ENCODE results near the gene UBE3A.

- TF ChIP-seq CTCF (IDR thresholded peaks at IDR 0.05; ENCODE audit: poor library complexity) (no peak), EZH2 (IDR thresholded peaks at IDR 0.05; ENCODE audit: borderline replicate concordance) (no peak), EZH2phosphoT487 (IDR thresholded peaks at IDR 0.05; ENCODE audit: low read depth, severe bottlenecking, unreplicated experiment) (no peak)
These were observed 57.2 kb downstream of the UBE3A start for GRCh38 chr15:25381579-25381978.
